Posterior cingulate gyrus (tissue), 11 donors: ENCODE results near the gene ATP13A2.

Source experiments
- DNase-seq, 10 donors: peaks; one replicate each; pipeline versions ENCODE4 v3.0.0 to v3.0.0-alpha.2; 2020 to 2021; ENCODE audit warnings: mixed read lengths in 3 of 10
- intact Hi-C: fragments of 100-400 bp; cut with DNase I; formaldehyde crosslinking; loops from one replicate; pipeline ENCODE4 v1.15.1; 2023

The ATP13A2 gene

GRCh38 chr1:16980473-16981268, 31.1 kb downstream of the ATP13A2 start, which contains the start of gene MFAP2:
Gene MFAP2, minus strand, starts transcription at chr1:16980620. Its CDS starts 2,347 bp downstream, at chr1:16978273.
- no peak for DNase-seq
- intact Hi-C loops = no loop called here

GRCh38 chr1:16979475-16980327, 32.0 kb downstream of the ATP13A2 start:
- intact Hi-C loops = no loop called here

GRCh38 chr1:16978567-16979474, 32.9 kb downstream of the ATP13A2 start:
- DNase-seq = peak in 1 of 10 donors; percentile 83
- intact Hi-C loops = no loop called here

More at GRCh38 chr1:16979475-16980327, 32.0 kb downstream of the ATP13A2 start:
- DNase-seq = no peak

GRCh38 chr1:16978139-16978538, 33.6 kb downstream of the ATP13A2 start:
- intact Hi-C loops = no loop called here
- DNase-seq = no peak

- no peak for DNase-seq
- intact Hi-C loops = no loop called here
Observed at GRCh38 chr1:16977377-16977776, 34.4 kb downstream of the ATP13A2 start.

GRCh38 chr1:16976966-16977365, 34.8 kb downstream of the ATP13A2 start:
- intact Hi-C loops = no loop called here
- DNase-seq = no peak

- no peak for DNase-seq
- intact Hi-C loops = no loop called here
Observed at GRCh38 chr1:16975838-16976237, 35.9 kb downstream of the ATP13A2 start.

- intact Hi-C loops = no loop called here
Observed at GRCh38 chr1:16975211-16975610, 36.5 kb downstream of the ATP13A2 start.

GRCh38 chr1:16973215-16973614, 38.5 kb downstream of the ATP13A2 start:
- intact Hi-C loops = no loop called here
- DNase-seq = no peak

More at GRCh38 chr1:16975211-16975610, 36.5 kb downstream of the ATP13A2 start:
- no peak for DNase-seq

- intact Hi-C loops = no loop called here
- DNase-seq = no peak
Observed at GRCh38 chr1:16972189-16972895, 39.4 kb downstream of the ATP13A2 start.

- intact Hi-C loops = no loop called here
- DNase-seq = no peak
Observed at GRCh38 chr1:16971341-16972188, 40.2 kb downstream of the ATP13A2 start.

- intact Hi-C loops = no loop called here
- no peak for DNase-seq
Observed at GRCh38 chr1:16970132-16970910, 41.4 kb downstream of the ATP13A2 start.

- intact Hi-C loops = loop anchor here (10.0 kb wide), 1 partner anchor 45 kb away; the partner anchor contains the start of gene ATP13A2
- no peak for DNase-seq
Observed at GRCh38 chr1:16969651-16970050, 42.1 kb downstream of the ATP13A2 start.

GRCh38 chr1:16969057-16969611, 42.6 kb downstream of the ATP13A2 start:
- no peak for DNase-seq

GRCh38 chr1:16968372-16968771, 43.4 kb downstream of the ATP13A2 start:
- intact Hi-C loops = loop anchor here (10.0 kb wide), 1 partner anchor 46 kb away; the partner anchor contains the start of gene ATP13A2
- DNase-seq = no peak

More at GRCh38 chr1:16969057-16969611, 42.6 kb downstream of the ATP13A2 start:
- intact Hi-C loops = loop anchor here (10.0 kb wide), 1 partner anchor 46 kb away; the partner anchor contains the start of gene ATP13A2

GRCh38 chr1:16967962-16968361, 43.8 kb downstream of the ATP13A2 start:
- no peak for DNase-seq
- intact Hi-C loops = loop anchor here (10.0 kb wide), 1 partner anchor 47 kb away; the partner anchor contains the start of gene ATP13A2

GRCh38 chr1:16967095-16967575, 44.6 kb downstream of the ATP13A2 start:
- peak in 2 of 10 donors; percentile 51 to 88 for DNase-seq
- intact Hi-C loops = loop anchor here (10.0 kb wide), 1 partner anchor 48 kb away; the partner anchor contains the start of gene ATP13A2
